ENCODE results near the gene WWOX.

Gene WWOX

GRCh38 chr16:78147911-78148401 is 48.5 kb downstream of the WWOX start:
- no peak for DNase-seq

- DNase-seq: no peak
These were observed 50.8 kb downstream of the WWOX start for GRCh38 chr16:78150233-78150632.

- DNase-seq: no peak
These were observed 55.4 kb downstream of the WWOX start for GRCh38 chr16:78154729-78155461.

GRCh38 chr16:78155791-78156345 is 56.4 kb downstream of the WWOX start:
- no peak for DNase-seq

GRCh38 chr16:78161023-78161729 is 61.7 kb downstream of the WWOX start:
- no peak for DNase-seq

GRCh38 chr16:78163772-78164670 is 64.6 kb downstream of the WWOX start:
- DNase-seq: no peak

- DNase-seq: no peak
These were observed 71.1 kb downstream of the WWOX start for GRCh38 chr16:78170494-78170933.

GRCh38 chr16:78175287-78175686 is 75.8 kb downstream of the WWOX start:
- DNase-seq: no peak

GRCh38 chr16:78176435-78176834 is 77.0 kb downstream of the WWOX start:
- DNase-seq: no peak

GRCh38 chr16:78177218-78177617 is 77.8 kb downstream of the WWOX start:
- no peak for DNase-seq

GRCh38 chr16:78177987-78178386 is 78.5 kb downstream of the WWOX start:
- DNase-seq: no peak

- no peak for DNase-seq
These were observed 80.2 kb downstream of the WWOX start for GRCh38 chr16:78179666-78180065.

GRCh38 chr16:78180349-78180748 is 80.9 kb downstream of the WWOX start:
- DNase-seq: no peak

GRCh38 chr16:78183437-78184237 is 84.2 kb downstream of the WWOX start:
- peak; percentile 79 for DNase-seq

- DNase-seq: peak; percentile 31
These were observed 85.1 kb downstream of the WWOX start for GRCh38 chr16:78184238-78185183.

GRCh38 chr16:78189121-78189520 is 89.7 kb downstream of the WWOX start:
- no peak for DNase-seq

- DNase-seq: no peak
These were observed 93.5 kb downstream of the WWOX start for GRCh38 chr16:78192734-78193488.

GRCh38 chr16:78194948-78195347 is 95.5 kb downstream of the WWOX start:
- no peak for DNase-seq

- no peak for DNase-seq
These were observed 96.3 kb downstream of the WWOX start for GRCh38 chr16:78195797-78196196.

GRCh38 chr16:78196502-78196901 is 97.0 kb downstream of the WWOX start:
- DNase-seq: no peak

All from DMS79 (cell line).